AG09319 (cell line): Measurements from ENCODE around the gene CCDC92.

ENCODE experiments used
- DNase-seq: peaks from one replicate; pipeline ENCODE4 v3.0.0-alpha.2; 2010; ENCODE audit warnings: low read depth; ENCODE audit errors: extremely low read depth
- TF ChIP-seq, protein P1 (sequence below): IDR thresholded peaks from 2 replicates; pipeline ENCODE4 v1.5.1; 2011; ENCODE audit warnings: low read depth, mild to moderate bottlenecking, inconsistent platforms, low read length, moderate library complexity

CCDC92 gene

DNA sequence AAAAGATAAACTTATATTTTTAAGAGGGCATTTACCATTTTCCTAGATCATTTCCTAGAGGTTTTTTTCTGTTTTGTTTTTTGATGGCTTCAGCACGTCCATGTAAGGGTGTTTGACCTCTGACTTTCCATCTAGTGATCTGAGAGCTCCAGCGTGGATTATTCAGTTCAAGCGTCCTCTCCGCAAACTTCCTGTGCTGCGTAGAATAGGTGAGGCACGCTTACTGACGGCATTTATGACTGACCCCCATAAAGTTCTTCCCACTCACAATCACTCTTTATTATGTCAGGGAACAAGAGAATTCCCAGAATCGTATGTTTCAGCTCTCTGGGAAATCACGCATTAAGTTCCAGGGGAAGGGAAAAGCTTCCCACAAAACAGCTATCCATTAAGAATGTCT lies 16.4 kb downstream of the CCDC92 start:
- no peak for DNase-seq
- TF ChIP-seq, protein P1, sequence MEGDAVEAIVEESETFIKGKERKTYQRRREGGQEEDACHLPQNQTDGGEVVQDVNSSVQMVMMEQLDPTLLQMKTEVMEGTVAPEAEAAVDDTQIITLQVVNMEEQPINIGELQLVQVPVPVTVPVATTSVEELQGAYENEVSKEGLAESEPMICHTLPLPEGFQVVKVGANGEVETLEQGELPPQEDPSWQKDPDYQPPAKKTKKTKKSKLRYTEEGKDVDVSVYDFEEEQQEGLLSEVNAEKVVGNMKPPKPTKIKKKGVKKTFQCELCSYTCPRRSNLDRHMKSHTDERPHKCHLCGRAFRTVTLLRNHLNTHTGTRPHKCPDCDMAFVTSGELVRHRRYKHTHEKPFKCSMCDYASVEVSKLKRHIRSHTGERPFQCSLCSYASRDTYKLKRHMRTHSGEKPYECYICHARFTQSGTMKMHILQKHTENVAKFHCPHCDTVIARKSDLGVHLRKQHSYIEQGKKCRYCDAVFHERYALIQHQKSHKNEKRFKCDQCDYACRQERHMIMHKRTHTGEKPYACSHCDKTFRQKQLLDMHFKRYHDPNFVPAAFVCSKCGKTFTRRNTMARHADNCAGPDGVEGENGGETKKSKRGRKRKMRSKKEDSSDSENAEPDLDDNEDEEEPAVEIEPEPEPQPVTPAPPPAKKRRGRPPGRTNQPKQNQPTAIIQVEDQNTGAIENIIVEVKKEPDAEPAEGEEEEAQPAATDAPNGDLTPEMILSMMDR: no peak

DNA sequence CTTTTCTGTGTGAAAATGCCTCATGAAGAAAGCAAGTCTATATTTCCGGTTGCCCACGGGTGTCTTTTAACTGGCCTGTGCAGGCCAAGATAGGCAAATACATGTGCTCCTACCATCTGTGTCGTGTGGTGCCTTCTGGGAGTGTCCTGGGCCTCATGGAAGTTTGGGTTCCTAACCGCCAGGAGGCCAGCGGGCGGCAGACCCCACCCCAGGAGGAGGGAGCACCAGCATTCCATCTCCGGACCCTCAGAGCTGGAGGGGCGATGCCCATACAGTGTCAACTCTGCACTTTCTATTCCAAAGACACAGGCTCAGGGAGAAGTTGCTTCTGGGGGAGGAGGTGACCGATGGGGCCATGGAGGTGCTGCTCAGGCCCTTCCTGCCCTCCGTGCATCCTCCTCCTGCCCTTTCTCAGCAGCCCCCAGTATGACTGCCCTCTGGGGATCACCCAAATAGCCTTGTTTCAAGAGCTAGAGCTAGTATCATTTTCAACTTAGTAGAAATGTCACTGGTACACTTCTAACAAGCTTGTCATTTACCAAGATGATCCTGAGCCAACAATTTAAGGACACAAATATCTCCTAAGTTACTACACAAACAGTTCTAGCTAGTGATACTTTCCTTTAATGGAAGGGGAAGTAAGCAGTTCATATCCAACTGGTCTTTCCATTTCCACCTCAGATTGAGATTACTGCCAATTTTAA lies 17.8 kb downstream of the CCDC92 start:
- no peak for DNase-seq
- TF ChIP-seq, protein P1: no peak

DNA sequence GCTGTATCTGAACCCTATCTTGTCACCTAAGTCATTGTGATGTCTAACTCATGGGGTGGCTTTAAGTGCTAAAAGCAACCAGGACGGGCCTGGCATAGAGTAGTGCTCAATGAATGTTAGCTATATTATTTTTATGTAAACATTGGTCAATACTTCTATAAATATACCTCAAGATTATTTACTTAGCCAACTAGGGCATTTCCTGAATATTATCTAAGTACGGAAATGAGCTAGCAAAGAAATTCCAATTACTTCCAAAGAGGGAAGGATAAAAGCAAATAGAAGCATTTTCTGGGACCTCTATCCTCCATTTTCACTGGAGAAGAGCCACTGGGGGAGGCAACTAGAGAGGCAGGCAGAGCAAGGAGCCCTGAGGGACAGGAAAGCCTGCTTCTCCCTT lies 20.6 kb downstream of the CCDC92 start:
- DNase-seq: no peak

DNA sequence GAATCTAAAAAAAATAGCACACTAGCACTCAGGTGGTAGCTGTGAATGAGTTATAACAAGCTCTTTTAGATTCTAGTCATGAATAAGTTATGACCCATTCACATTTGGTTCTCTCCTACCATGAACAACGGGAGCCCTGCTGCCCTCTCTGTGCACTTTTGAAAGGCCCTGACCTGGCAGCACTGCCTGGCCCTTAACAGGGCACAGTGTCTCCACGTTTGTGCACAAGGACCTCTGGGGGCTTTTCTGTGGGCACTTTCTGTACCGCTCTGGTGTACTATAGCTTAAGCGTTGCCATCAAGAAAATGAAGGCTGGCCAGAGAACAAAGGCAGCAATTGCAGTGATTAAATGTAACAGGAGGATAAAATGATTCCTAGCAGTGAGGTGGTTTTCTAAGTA lies 21.2 kb downstream of the CCDC92 start:
- TF ChIP-seq, protein P1: no peak
- DNase-seq: no peak

More for the DNA sequence above, 20.6 kb downstream of the CCDC92 start:
- TF ChIP-seq, protein P1: no peak

DNA sequence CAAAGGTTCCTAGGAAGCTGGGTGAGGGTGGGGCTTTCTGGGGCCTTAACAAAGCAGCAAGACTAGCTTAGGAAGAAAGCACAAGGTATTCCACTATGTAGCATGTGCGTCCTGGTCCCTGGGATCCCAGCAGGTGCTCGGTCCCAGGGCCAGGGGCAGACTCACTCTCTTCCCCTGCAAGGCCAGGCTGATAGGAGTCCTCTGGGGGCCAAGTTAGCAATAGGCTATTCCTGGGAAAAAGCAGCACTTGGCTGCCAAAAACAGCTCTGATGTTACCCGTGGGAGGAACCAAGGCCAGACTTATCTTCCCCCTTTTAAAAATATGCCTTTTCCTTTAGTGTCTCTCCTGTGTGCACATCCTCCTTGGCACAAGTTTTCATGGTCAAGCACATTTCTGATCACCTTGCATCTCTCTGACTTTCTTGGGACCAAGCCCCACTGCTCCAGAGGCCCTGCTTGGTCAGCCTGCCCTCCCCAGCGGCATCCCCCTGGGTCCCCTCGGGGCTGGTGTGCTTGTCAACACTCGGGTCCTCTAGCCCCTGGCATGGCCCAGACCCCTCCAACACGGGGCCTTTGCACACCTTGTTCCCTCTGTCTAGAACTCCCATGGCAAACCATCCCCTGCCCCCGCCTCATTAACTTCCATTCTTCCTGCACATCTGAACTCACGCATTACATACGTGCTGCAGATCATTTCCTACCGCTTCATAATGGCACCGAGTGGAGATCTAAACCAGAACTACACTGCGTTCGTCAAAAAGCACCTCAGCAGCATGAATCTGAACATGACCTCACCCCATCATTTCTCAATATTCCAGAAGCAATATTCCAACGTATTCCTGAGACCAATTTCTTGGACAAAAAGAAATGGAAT lies 21.9 kb downstream of the CCDC92 start:
- DNase-seq: no peak
- TF ChIP-seq, protein P1: no peak

DNA sequence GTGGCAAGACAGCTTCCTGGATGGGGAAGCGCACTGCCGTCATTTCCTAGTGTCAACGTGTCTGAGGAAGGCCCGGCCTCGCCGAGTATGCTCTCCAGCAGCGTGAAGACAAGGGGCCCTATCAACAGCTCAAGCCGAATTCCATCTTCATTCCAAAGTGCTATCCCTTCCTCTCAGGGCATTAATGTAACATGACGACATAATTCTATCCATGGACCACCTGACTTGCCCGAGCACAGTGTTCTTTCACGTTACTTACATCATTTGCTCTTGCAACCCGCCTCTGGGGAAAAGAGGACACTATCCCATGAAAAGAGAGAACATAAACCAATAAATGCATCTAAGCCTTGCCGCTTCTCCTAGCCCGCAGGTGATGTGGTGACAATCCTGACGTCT lies 22.9 kb downstream of the CCDC92 start:
- TF ChIP-seq, protein P1: no peak
- DNase-seq: no peak
